SK-N-SH (cell line): Measurements from ENCODE around the gene ADGB. TPM values are rescaled to one million over a fixed set of nuclear protein-coding genes. Genes with fewer than 3 reads are reported as not detected.

Experiments used
- CTCF ChIA-PET: fragments of 300-600, 350-600 bp; formaldehyde crosslinking; extraction: SDS; loops from one replicate; lab custom pipeline; 2021; lab: Yijun Ruan, JAX
- POLR2A ChIA-PET: fragments of 350-600 bp; sonication (Branson Sonifier 250); formaldehyde crosslinking; extraction: SDS; loops from one replicate; lab custom pipeline; 2020; ENCODE audit warnings: antibody characterized with exemption, inconsistent platforms; lab: Yijun Ruan, JAX
- DNase-seq: peaks from one replicate; pipeline ENCODE4 v3.0.0; 2012
- H2AFZ ChIP-seq: fragments of 200-600 bp; sonication (generic); 2 replicates; pipeline ENCODE4 v1.8.1; 2016; ENCODE audit warnings: antibody characterized with exemption, mild to moderate bottlenecking, low read depth
- H3F3A ChIP-seq: fragments of 200-600 bp; sonication (generic); replicated peaks from 2 replicates; pipeline ENCODE3; 2016; ENCODE audit warnings: antibody characterized with exemption, mild to moderate bottlenecking; ENCODE audit not compliant: insufficient read depth
- H3K27ac ChIP-seq, 2 experiments: fragments of 200-500 bp in 1 of 2; fragments of 200-600 bp in 1 of 2; sonication (Bioruptor generic) in 1 of 2; sonication (generic), shearing (Covaris generic) in 1 of 2; 2 replicates each; pipeline versions ENCODE4 v1.5.1 to v1.6.1; 2014 to 2016; ENCODE audit warnings: low read depth in 2 of 2, inconsistent platforms in 1 of 2, low read length in 1 of 2, mild to moderate bottlenecking in 1 of 2, mixed read lengths in 1 of 2
- H3K27me3 ChIP-seq: fragments of 200-600 bp; sonication (generic), shearing (Covaris generic); 2 replicates; pipeline ENCODE4 v1.6.1; 2016; ENCODE audit warnings: mixed run types; ENCODE audit not compliant: insufficient read depth
- H3K36me3 ChIP-seq, 2 experiments: fragments of 200-500 bp in 1 of 2; fragments of 200-600 bp in 1 of 2; sonication (Bioruptor generic) in 1 of 2; sonication (generic) in 1 of 2; replicated peaks in 1 of 2; 2 replicates each; pipeline versions ENCODE3 to v1.5.1; 2014 to 2016; ENCODE audit warnings: low read length in 1 of 2, mild to moderate bottlenecking in 1 of 2; ENCODE audit not compliant: insufficient read depth in 2 of 2, control insufficient read depth in 1 of 2
- H3K4me1 ChIP-seq, 2 experiments: fragments of 200-500 bp in 1 of 2; fragments of 200-600 bp in 1 of 2; sonication (Bioruptor generic) in 1 of 2; sonication (generic), shearing (Covaris generic) in 1 of 2; 2 replicates each; pipeline versions ENCODE4 v1.5.1 to v1.6.1; 2014 to 2016; ENCODE audit warnings: low read depth in 1 of 2, low read length in 1 of 2, mixed run types in 1 of 2; ENCODE audit not compliant: insufficient read depth in 2 of 2, control insufficient read depth in 1 of 2
- H3K4me2 ChIP-seq: fragments of 200-600 bp; sonication (generic), shearing (Covaris generic); 2 replicates; pipeline ENCODE4 v1.6.1; 2017; ENCODE audit warnings: mixed run types
- H3K4me3 ChIP-seq, 2 experiments: fragments of 200-500 bp in 1 of 2; fragments of 200-600 bp in 1 of 2; sonication (Bioruptor generic) in 1 of 2; sonication (generic), shearing (Covaris generic) in 1 of 2; 2 replicates each; pipeline versions ENCODE4 v1.5.1 to v1.8.1; 2014 to 2016; ENCODE audit warnings: low read depth in 2 of 2, inconsistent platforms in 1 of 2, low read length in 1 of 2, mild to moderate bottlenecking in 1 of 2, mixed read lengths in 1 of 2, moderate library complexity in 1 of 2
- H3K79me2 ChIP-seq: fragments of 200-600 bp; sonication (generic); 2 replicates; pipeline ENCODE4 v1.8.1; 2017; ENCODE audit warnings: mild to moderate bottlenecking; ENCODE audit not compliant: insufficient read depth
- H3K9ac ChIP-seq: fragments of 200-600 bp; sonication (generic); 2 replicates; pipeline ENCODE4 v1.6.1; 2017; ENCODE audit warnings: mixed run types
- H3K9me2 ChIP-seq: fragments of 200-600 bp; sonication (generic); 2 replicates; pipeline ENCODE4 v1.6.1; 2017; ENCODE audit warnings: mixed run types
- H3K9me3 ChIP-seq: fragments of 200-600 bp; sonication (generic); 2 replicates; pipeline ENCODE4 v1.6.1; 2017; ENCODE audit warnings: mixed run types, mild to moderate bottlenecking, moderate library complexity
- H4K20me1 ChIP-seq: fragments of 200-600 bp; sonication (generic); 2 replicates; pipeline ENCODE4 v1.6.1; 2017; ENCODE audit warnings: mild to moderate bottlenecking, mixed run types; ENCODE audit not compliant: insufficient read depth
- CHD2 ChIP-seq: fragments of 150-350 bp; IDR thresholded peaks from 2 replicates; pipeline ENCODE4 v1.6.1; 2018; ENCODE audit warnings: low read length; ENCODE audit not compliant: partially characterized antibody
- CTCF ChIP-seq: fragments of 200-600 bp; sonication (generic); IDR thresholded peaks from 2 replicates; pipeline ENCODE4 v1.6.1; 2017; ENCODE audit warnings: antibody characterized with exemption, mild to moderate bottlenecking, moderate library complexity
- FOSL2 ChIP-seq: IDR thresholded peaks from 2 replicates; pipeline ENCODE4 v1.4.0; 2012; ENCODE audit warnings: low read depth, mild to moderate bottlenecking, moderate library complexity, borderline replicate concordance
- FOXJ3 ChIP-seq: sonication (generic); formaldehyde crosslinking; IDR thresholded peaks from 2 replicates; pipeline ENCODE4 v1.5.1; 2020; ENCODE audit warnings: mild to moderate bottlenecking, missing genetic modification reagents
- GATA2 ChIP-seq: sonication (generic); formaldehyde crosslinking; IDR thresholded peaks from 2 replicates; pipeline ENCODE4 v1.5.0; 2020; ENCODE audit warnings: mild to moderate bottlenecking, missing genetic modification reagents
- IRF3 ChIP-seq: fragments of 150-350 bp; IDR thresholded peaks from 2 replicates; pipeline ENCODE4 v1.6.1; 2016; ENCODE audit warnings: mild to moderate bottlenecking, low read depth, low read length
- JUND ChIP-seq: IDR thresholded peaks from 2 replicates; pipeline ENCODE4 v1.4.0; 2012
- MXI1 ChIP-seq: IDR thresholded peaks from 2 replicates; pipeline ENCODE4 v1.6.1; 2012; ENCODE audit warnings: mild to moderate bottlenecking, low read depth, low read length, improper control_type of control experiment
- NRF1 ChIP-seq: IDR thresholded peaks from 2 replicates; pipeline ENCODE4 v1.6.1; 2012; ENCODE audit warnings: low read depth, mild to moderate bottlenecking, low read length
- PBX3 ChIP-seq: IDR thresholded peaks from 2 replicates; pipeline ENCODE4; 2012
- RAD21 ChIP-seq: IDR thresholded peaks from 2 replicates; pipeline ENCODE4 v1.6.1; 2012; ENCODE audit warnings: mild to moderate bottlenecking, low read length
- RCOR1 ChIP-seq: fragments of 150-350 bp; IDR thresholded peaks from 2 replicates; pipeline ENCODE4 v1.6.1; 2017; ENCODE audit warnings: antibody characterized with exemption, low read length
- RXRA ChIP-seq: IDR thresholded peaks from 2 replicates; pipeline ENCODE4 v1.4.0; 2012; ENCODE audit warnings: low read depth, mild to moderate bottlenecking, borderline replicate concordance
- SIN3A ChIP-seq: IDR thresholded peaks from 2 replicates; pipeline ENCODE4 v1.6.1; 2012; ENCODE audit warnings: low read depth, mild to moderate bottlenecking, low read length, moderate library complexity, borderline replicate concordance
- USF1 ChIP-seq: IDR thresholded peaks from 2 replicates; pipeline ENCODE4 v1.4.0; 2012; ENCODE audit warnings: low read depth, borderline replicate concordance
- USF2 ChIP-seq: fragments of 150-350 bp; IDR thresholded peaks from 2 replicates; pipeline ENCODE4 v1.6.1; 2017; ENCODE audit warnings: antibody characterized with exemption, low read length, low read depth, borderline replicate concordance
- YY1 ChIP-seq: IDR thresholded peaks from 2 replicates; pipeline ENCODE4 v1.4.0; 2012; ENCODE audit warnings: low read depth, mild to moderate bottlenecking
- ZBTB33 ChIP-seq: IDR thresholded peaks from 2 replicates; pipeline ENCODE4 v1.4.0; 2012; ENCODE audit warnings: low read depth, borderline replicate concordance
- WGBS: methylation state at CpG from one replicate; pipeline ENCODE4 v1.1.6; 2017; ENCODE audit warnings: low lambda C conversion rate; 5-methylcytosine and 5-hydroxymethylcytosine counted together
- polyA plus RNA-seq, 3 experiments: library from polyadenylated mRNA; depleted of rRNA; stranded (reverse); fragments of >200 nt; gene quantifications; 2 replicates each; pipeline ENCODE4 v1.2.3, GENCODE V29; 2012

Gene ADGB
- polyA plus RNA-seq, 1 of the 3 experiments (the other 2 are of a cell fraction): not detected

- Histone ChIP-seq H3K4me1 (no peaks in the 10 kb centered on the region), H3K9me3 (no peaks in the 10 kb centered on the region), H2AFZ (no peak overlapping the region), H3K79me2 (no peaks in the 10 kb centered on the region), H3K4me2 (no peak overlapping the region), H3K27ac (no peak overlapping the region), H4K20me1 (no peaks in the 10 kb centered on the region), H3K27me3 (no peaks in the 10 kb centered on the region), H3K36me3 (no peaks in the 10 kb centered on the region), H3K4me3 (no peak overlapping the region), H3F3A (no peaks in the 10 kb centered on the region), H3K9me2 (no peaks in the 10 kb centered on the region), H3K9ac (no peak overlapping the region)
- ChIA-PET POLR2A (no interaction called here), CTCF (interaction anchor here (1.0 kb wide), 1 partner anchor 166 kb away, joined by 3 read pairs; no protein-coding TSS in a partner anchor)
- TF ChIP-seq RCOR1: no peak
- no peak for TF ChIP-seq YY1
- TF ChIP-seq CTCF: no peak
- TF ChIP-seq MXI1: no peak
- no peak for TF ChIP-seq IRF3
- no peak for TF ChIP-seq USF2
- no peak for TF ChIP-seq USF1
- no peak for TF ChIP-seq FOSL2
- no peak for TF ChIP-seq PBX3
- no peak for TF ChIP-seq GATA2
- no peak for TF ChIP-seq RAD21
- TF ChIP-seq JUND: no peak
- TF ChIP-seq FOXJ3: no peak
- no peak for TF ChIP-seq CHD2
- TF ChIP-seq NRF1: no peak
- TF ChIP-seq SIN3A: no peak
- TF ChIP-seq RXRA: no peak
- no peak for TF ChIP-seq ZBTB33
- DNase-seq: no peak
- 20% methylated on average over 2 of the region's 2 CpGs for WGBS
Observed at GRCh38 chr6:146709036-146709622, 110.4 kb downstream of the ADGB start.
